ENCODE measurements around the gene SLC35G3.

DNA sequence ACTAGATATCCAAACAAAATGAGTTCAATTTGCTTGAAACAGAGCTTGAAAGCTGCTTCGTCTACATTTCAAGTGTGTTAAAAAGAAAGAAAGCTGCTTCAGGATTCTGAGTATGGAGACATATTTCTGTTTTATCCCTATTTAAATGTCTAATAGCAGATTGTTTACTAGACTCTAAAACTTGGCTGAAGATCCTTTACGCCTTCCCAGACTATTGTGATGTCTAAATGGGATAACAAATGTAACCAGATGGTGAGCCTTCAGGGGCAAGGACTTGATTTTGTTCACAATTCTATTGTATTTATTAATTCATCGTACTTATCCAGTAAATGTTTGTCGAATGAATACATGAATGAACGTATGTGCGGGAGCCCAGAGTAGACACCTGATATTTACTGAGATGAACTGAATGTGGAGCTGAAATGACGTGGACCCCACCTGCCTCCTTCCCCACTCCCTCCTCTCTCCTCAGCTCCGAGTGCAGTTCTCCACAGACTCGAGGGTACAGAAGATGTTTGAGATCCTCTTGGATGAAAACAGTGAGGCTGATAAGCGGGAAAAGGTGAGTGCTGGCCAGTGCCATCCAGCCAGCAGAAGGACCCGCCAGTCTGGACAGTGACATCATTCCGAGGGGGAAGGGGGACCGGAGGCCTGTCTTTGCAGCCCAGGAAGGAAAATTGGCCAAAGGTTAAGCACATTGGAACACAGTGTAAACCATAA lies 41.6 kb downstream of the SLC35G3 start:
- TF ChIP-seq POLR2A (IDR thresholded peaks at IDR 0.05; ENCODE audit: low read length) (no peak), GATA1 (IDR thresholded peaks at IDR 0.05; ENCODE audit: low read depth, low read length) (no peak)
